CD4-positive, CD25-positive, alpha-beta regulatory T cell (primary cell): ENCODE data around the gene DENND1A. TPM values are rescaled to one million over a fixed set of nuclear protein-coding genes. Genes with fewer than 3 reads are reported as not detected.

Source experiments
- ATAC-seq, 2 donors: fragments of 150-1000 bp; cut with Tn5 transposase; one replicate each; pipeline ENCODE4 v1.10.0; 2021; ENCODE audit warnings: low read depth in 2 of 2, moderate number of reproducible peaks in 2 of 2, moderate library complexity in 1 of 2
- DNase-seq, 3 donors: peaks; one replicate each; pipeline versions ENCODE4 v3.0.0 to v3.0.0-alpha.2; 2012 to 2022; ENCODE audit warnings: mixed read lengths in 1 of 3
- H3K27ac ChIP-seq: one replicate; pipeline ENCODE4 v1.7.0; 2013; ENCODE audit warnings: mild to moderate bottlenecking, low read length; ENCODE audit not compliant: insufficient read depth, poor library complexity, severe bottlenecking
- H3K27me3 ChIP-seq: one replicate; pipeline ENCODE4 v1.7.0; 2013; ENCODE audit warnings: low read length; ENCODE audit not compliant: control insufficient read depth, insufficient read depth
- H3K36me3 ChIP-seq: one replicate; pipeline ENCODE4 v1.7.0; 2013; ENCODE audit warnings: mild to moderate bottlenecking, low read length, moderate library complexity; ENCODE audit not compliant: control insufficient read depth, insufficient read depth
- H3K4me1 ChIP-seq: 2 replicates; pipeline ENCODE4 v1.7.0; 2013; ENCODE audit warnings: mild to moderate bottlenecking, low read length; ENCODE audit not compliant: insufficient read depth, control insufficient read depth, poor library complexity, severe bottlenecking
- H3K4me3 ChIP-seq: one replicate; pipeline ENCODE4 v1.7.0; 2013; ENCODE audit warnings: low read depth, mild to moderate bottlenecking, low read length, moderate library complexity
- H3K9me3 ChIP-seq, 2 experiments: 1 replicate in 1 of 2; 2 replicates in 1 of 2; pipeline ENCODE4 v1.7.0; 2013; ENCODE audit warnings: low read length in 2 of 2, mild to moderate bottlenecking in 1 of 2, moderate library complexity in 1 of 2; ENCODE audit not compliant: control insufficient read depth in 2 of 2
- H3K27ac Mint-ChIP-seq, 3 donors: one replicate each; pipeline ENCODE4 v1.8.0; 2020 to 2022; ENCODE audit warnings: mild to moderate bottlenecking in 3 of 3, mixed read lengths in 3 of 3, moderate library complexity in 2 of 3
- H3K27me3 Mint-ChIP-seq: one replicate; pipeline ENCODE4 v1.8.0; 2022; ENCODE audit warnings: mild to moderate bottlenecking, mixed read lengths
- H3K36me3 Mint-ChIP-seq: one replicate; pipeline ENCODE4 v1.8.0; 2020; ENCODE audit warnings: mixed read lengths
- H3K4me1 Mint-ChIP-seq, 4 donors: one replicate each; pipeline ENCODE4 v1.8.0; 2020 to 2022; ENCODE audit warnings: mixed read lengths in 4 of 4, mild to moderate bottlenecking in 1 of 4
- H3K4me3 Mint-ChIP-seq, 4 donors: one replicate each; pipeline ENCODE4 v1.8.0; 2020 to 2022; ENCODE audit warnings: mild to moderate bottlenecking in 4 of 4, mixed read lengths in 4 of 4, moderate library complexity in 3 of 4
- H3K9me3 Mint-ChIP-seq, 7 donors: one replicate each; pipeline ENCODE4 v1.8.0; 2020 to 2022; ENCODE audit warnings: mixed read lengths in 7 of 7, mild to moderate bottlenecking in 3 of 7, moderate library complexity in 2 of 7
- polyA plus RNA-seq, 4 donors: library from polyadenylated mRNA; unstranded; fragments of 300-500 nt; fragmentation: Illumina TruSeq; gene quantifications; one replicate each; pipeline ENCODE4 v1.2.3, GENCODE V29; 2021
- total RNA-seq: library from RNA; stranded (reverse); gene quantifications from one replicate; pipeline ENCODE4 v1.2.3, GENCODE V29; 2022

DENND1A gene
- total and polyA plus RNA-seq, 5 donors from 2014 or later: 3.5 to 21.8 (median 4.7) TPM

GRCh38 chr9:123957168-123957721 is 27.3 kb upstream of the DENND1A start:
- Mint-ChIP-seq H3K9me3 (peaks cover 0 to 2% (median 0%) of the 10 kb centered on the region in 7 donors), H3K4me1 (no peaks in the 10 kb centered on the region), H3K27ac (no peak overlapping the region), H3K27me3 (peaks cover 24% of the 10 kb centered on the region), H3K4me3 (no peak overlapping the region), H3K36me3 (no peaks in the 10 kb centered on the region)
- Histone ChIP-seq H3K27ac (no peak overlapping the region), H3K36me3 (no peaks in the 10 kb centered on the region), H3K4me1 (no peaks in the 10 kb centered on the region), H3K4me3 (no peak overlapping the region), H3K9me3 (no peaks in the 10 kb centered on the region), H3K27me3 (peaks cover 4% of the 10 kb centered on the region)
- DNase-seq (no peak), ATAC-seq (no peak)

- no peak overlapping the region for H3K27ac Mint-ChIP-seq
- no peaks in the 10 kb centered on the region for H3K4me1 ChIP-seq
- DNase-seq (peak in 1 of 3 donors; percentile 7), ATAC-seq (no peak)
- no peak overlapping the region for H3K27ac ChIP-seq
- H3K27me3 Mint-ChIP-seq: peaks cover 14% of the 10 kb centered on the region
- H3K9me3 ChIP-seq: no peaks in the 10 kb centered on the region
- peaks cover 2% of the 10 kb centered on the region for H3K27me3 ChIP-seq
- H3K4me3 Mint-ChIP-seq: no peak overlapping the region
- peaks cover 0 to 2% (median 0%) of the 10 kb centered on the region in 7 donors for H3K9me3 Mint-ChIP-seq
- no peaks in the 10 kb centered on the region for H3K36me3 Mint-ChIP-seq
- H3K4me3 ChIP-seq: no peak overlapping the region
- H3K4me1 Mint-ChIP-seq: no peaks in the 10 kb centered on the region
- no peaks in the 10 kb centered on the region for H3K36me3 ChIP-seq
Measured at GRCh38 chr9:123955637-123956036, 25.7 kb upstream of the DENND1A start.

GRCh38 chr9:123954518-123955280 is 24.8 kb upstream of the DENND1A start:
- Mint-ChIP-seq H3K4me3 (no peak overlapping the region), H3K27me3 (peaks cover 7% of the 10 kb centered on the region), H3K4me1 (no peaks in the 10 kb centered on the region), H3K27ac (no peak overlapping the region), H3K36me3 (no peaks in the 10 kb centered on the region), H3K9me3 (peaks cover 0 to 2% (median 0%) of the 10 kb centered on the region in 7 donors)
- Histone ChIP-seq H3K27ac (no peak overlapping the region), H3K9me3 (no peaks in the 10 kb centered on the region), H3K4me1 (no peaks in the 10 kb centered on the region), H3K4me3 (no peak overlapping the region), H3K36me3 (no peaks in the 10 kb centered on the region), H3K27me3 (peaks cover 1% of the 10 kb centered on the region)
- DNase-seq (no peak), ATAC-seq (no peak)

- no peaks in the 10 kb centered on the region for H3K27me3 ChIP-seq
- Mint-ChIP-seq H3K4me3 (no peak overlapping the region), H3K27me3 (peaks cover 7% of the 10 kb centered on the region), H3K27ac (no peak overlapping the region), H3K4me1 (no peaks in the 10 kb centered on the region), H3K36me3 (no peaks in the 10 kb centered on the region), H3K9me3 (peaks cover 0 to 2% (median 0%) of the 10 kb centered on the region in 7 donors)
- H3K4me1 ChIP-seq: no peaks in the 10 kb centered on the region
- H3K9me3 ChIP-seq: no peaks in the 10 kb centered on the region
- ATAC-seq: no peak
- no peak overlapping the region for H3K27ac ChIP-seq
- DNase-seq: no peak
- no peak overlapping the region for H3K4me3 ChIP-seq
- H3K36me3 ChIP-seq: no peaks in the 10 kb centered on the region
Measured at GRCh38 chr9:123952641-123953495, 22.9 kb upstream of the DENND1A start.

- no peak overlapping the region for H3K27ac ChIP-seq
- no peaks in the 10 kb centered on the region for H3K4me1 Mint-ChIP-seq
- DNase-seq (no peak), ATAC-seq (no peak)
- H3K4me1 ChIP-seq: no peaks in the 10 kb centered on the region
- H3K27ac Mint-ChIP-seq: peak overlapping the region in 1 of 3 donors; percentile 8
- H3K27me3 Mint-ChIP-seq: peaks cover 6% of the 10 kb centered on the region
- H3K4me3 Mint-ChIP-seq: no peak overlapping the region
- no peaks in the 10 kb centered on the region for H3K36me3 Mint-ChIP-seq
- H3K27me3 ChIP-seq: no peaks in the 10 kb centered on the region
- H3K9me3 ChIP-seq: no peaks in the 10 kb centered on the region
- H3K9me3 Mint-ChIP-seq: peaks cover 0 to 2% (median 0%) of the 10 kb centered on the region in 7 donors
- H3K4me3 ChIP-seq: no peak overlapping the region
- H3K36me3 ChIP-seq: no peaks in the 10 kb centered on the region
Measured at GRCh38 chr9:123948286-123948685, 18.4 kb upstream of the DENND1A start.

GRCh38 chr9:123947326-123947725 is 17.4 kb upstream of the DENND1A start:
- Mint-ChIP-seq H3K4me3 (no peak overlapping the region), H3K27me3 (peaks cover 7% of the 10 kb centered on the region), H3K27ac (no peak overlapping the region), H3K36me3 (no peaks in the 10 kb centered on the region), H3K9me3 (peaks cover 0 to 3% (median 0%) of the 10 kb centered on the region in 7 donors), H3K4me1 (no peaks in the 10 kb centered on the region)
- ATAC-seq (no peak), DNase-seq (no peak)
- Histone ChIP-seq H3K36me3 (no peaks in the 10 kb centered on the region), H3K4me3 (no peak overlapping the region), H3K9me3 (no peaks in the 10 kb centered on the region), H3K27ac (no peak overlapping the region), H3K4me1 (no peaks in the 10 kb centered on the region), H3K27me3 (no peaks in the 10 kb centered on the region)

GRCh38 chr9:123946101-123946821 is 16.3 kb upstream of the DENND1A start:
- peaks cover 0 to 2% (median 0%) of the 10 kb centered on the region in 7 donors for H3K9me3 Mint-ChIP-seq
- no peak overlapping the region for H3K27ac ChIP-seq
- no peaks in the 10 kb centered on the region for H3K36me3 ChIP-seq
- H3K9me3 ChIP-seq: no peaks in the 10 kb centered on the region
- no peak overlapping the region for H3K4me3 ChIP-seq
- H3K4me1 Mint-ChIP-seq: no peaks in the 10 kb centered on the region
- ATAC-seq (no peak), DNase-seq (no peak)
- H3K4me1 ChIP-seq: no peaks in the 10 kb centered on the region
- no peak overlapping the region for H3K4me3 Mint-ChIP-seq
- peak overlapping the region in 1 of 3 donors; percentile 40 for H3K27ac Mint-ChIP-seq
- no peaks in the 10 kb centered on the region for H3K27me3 ChIP-seq
- no peaks in the 10 kb centered on the region for H3K36me3 Mint-ChIP-seq
- H3K27me3 Mint-ChIP-seq: peaks cover 12% of the 10 kb centered on the region
